22Rv1 (cell line): ENCODE measurements around the gene PRODH.

Experiments
- CTCF ChIP-seq: fragments of 450-650 bp; IDR thresholded peaks from 2 replicates; pipeline ENCODE4 v1.5.1; 2017; ENCODE audit warnings: mild to moderate bottlenecking
- ZFX ChIP-seq: fragments of 450-650 bp; IDR thresholded peaks from 2 replicates; pipeline ENCODE4 v1.6.1; 2017; ENCODE audit warnings: antibody characterized with exemption, borderline replicate concordance

GRCh38 chr22:18905540-18906409 lies 30.3 kb downstream of the PRODH start, which contains the start of gene DGCR6:
- TF ChIP-seq CTCF (no peak), ZFX (no peak)
